ENCODE measurements around the gene TMEM184A.

TMEM184A gene

GRCh38 chr7:1501487-1502270, 54.3 kb downstream of the TMEM184A start:
- DNase-seq (ENCODE audit: low spot score): no peak

- no peak for DNase-seq (ENCODE audit: low spot score)
Measured at GRCh38 chr7:1500064-1500807, 55.8 kb downstream of the TMEM184A start.

GRCh38 chr7:1499367-1500029, 56.5 kb downstream of the TMEM184A start:
- DNase-seq (ENCODE audit: low spot score): no peak

- DNase-seq (ENCODE audit: low spot score): no peak
Measured at GRCh38 chr7:1498370-1499305, 57.4 kb downstream of the TMEM184A start.

GRCh38 chr7:1497293-1497927, 58.6 kb downstream of the TMEM184A start:
- no peak for DNase-seq (ENCODE audit: low spot score)

GRCh38 chr7:1496531-1497292, 59.3 kb downstream of the TMEM184A start:
- no peak for DNase-seq (ENCODE audit: low spot score)

- DNase-seq (ENCODE audit: low spot score): no peak
Measured at GRCh38 chr7:1495564-1496242, 60.3 kb downstream of the TMEM184A start.

- DNase-seq (ENCODE audit: low spot score): no peak
Measured at GRCh38 chr7:1494866-1495563, 61.0 kb downstream of the TMEM184A start.

- no peak for DNase-seq (ENCODE audit: low spot score)
Measured at GRCh38 chr7:1494447-1494846, 61.6 kb downstream of the TMEM184A start.

GRCh38 chr7:1493571-1493970, 62.4 kb downstream of the TMEM184A start:
- no peak for DNase-seq (ENCODE audit: low spot score)

- no peak for DNase-seq (ENCODE audit: low spot score)
Measured at GRCh38 chr7:1493129-1493528, 62.9 kb downstream of the TMEM184A start.

- no peak for DNase-seq (ENCODE audit: low spot score)
Measured at GRCh38 chr7:1492640-1493039, 63.4 kb downstream of the TMEM184A start.

Measured in SW480 (cell line).